ENCODE data around the gene PAQR5. TPM values are rescaled to one million over a fixed set of nuclear protein-coding genes. Genes with fewer than 3 reads are reported as not detected.
"Not testable (repeated sequence)": the region's sequence is repeated elsewhere in the genome, so short reads cannot be mapped to it uniquely, and the experiment has no call there.

PAQR5 gene
- total RNA-seq, 1 donor from 2014 or later = 0.96 TPM

GRCh38 chr15:69351333-69351732 lies 52.6 kb downstream of the PAQR5 start:
- no peak for DNase-seq (ENCODE audit: low spot score)

GRCh38 chr15:69351884-69352283 lies 53.2 kb downstream of the PAQR5 start:
- DNase-seq (ENCODE audit: low spot score) = no peak

DNA sequence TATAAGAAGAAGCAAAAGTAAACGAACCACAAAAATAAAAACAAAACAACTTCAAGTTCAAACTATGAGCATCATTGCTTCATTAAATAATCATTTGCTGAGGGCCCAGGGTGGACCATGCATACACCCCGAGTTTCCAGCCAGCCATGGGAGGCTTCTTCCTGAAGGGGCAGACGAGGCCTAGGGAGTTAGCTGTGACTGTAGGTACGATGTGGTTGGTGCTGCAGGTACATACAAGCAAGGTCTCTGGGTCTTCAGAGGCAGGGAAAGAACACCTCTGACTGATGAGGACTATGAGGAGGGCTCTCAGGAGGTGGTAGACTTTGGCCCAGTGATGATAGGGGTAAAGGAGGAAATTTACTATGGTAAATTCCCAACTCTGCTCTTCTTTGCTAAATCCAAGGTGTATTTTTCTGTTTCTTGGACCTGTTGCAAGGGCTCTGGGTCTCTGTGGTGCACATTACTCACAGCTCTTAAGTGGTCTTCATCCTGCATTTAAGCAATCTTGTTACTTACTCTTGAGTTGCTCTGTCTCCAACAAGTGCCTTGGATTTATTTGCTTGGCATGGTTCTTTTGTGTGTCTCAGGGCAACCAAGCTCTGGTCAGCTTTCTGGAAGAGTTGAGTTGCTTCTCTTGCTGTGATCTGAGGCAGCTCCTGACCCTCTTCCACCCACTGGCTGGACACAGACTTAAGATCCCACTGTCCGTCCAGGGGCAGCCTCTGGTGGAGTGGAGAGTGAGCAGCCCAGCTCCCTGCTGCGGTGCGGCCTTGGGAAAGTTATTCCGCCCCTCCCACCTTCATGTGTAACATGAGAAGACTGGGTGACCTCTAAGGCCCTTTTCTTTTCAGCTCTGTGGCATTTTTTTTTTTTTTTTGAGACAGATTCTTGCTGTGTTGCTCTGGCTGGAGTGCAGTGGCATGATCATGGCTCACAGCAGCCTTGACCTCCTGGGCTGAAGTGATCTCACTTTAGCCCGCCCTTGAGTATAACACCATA lies 59.4 kb downstream of the PAQR5 start:
- no peak for DNase-seq (ENCODE audit: low spot score)

DNA sequence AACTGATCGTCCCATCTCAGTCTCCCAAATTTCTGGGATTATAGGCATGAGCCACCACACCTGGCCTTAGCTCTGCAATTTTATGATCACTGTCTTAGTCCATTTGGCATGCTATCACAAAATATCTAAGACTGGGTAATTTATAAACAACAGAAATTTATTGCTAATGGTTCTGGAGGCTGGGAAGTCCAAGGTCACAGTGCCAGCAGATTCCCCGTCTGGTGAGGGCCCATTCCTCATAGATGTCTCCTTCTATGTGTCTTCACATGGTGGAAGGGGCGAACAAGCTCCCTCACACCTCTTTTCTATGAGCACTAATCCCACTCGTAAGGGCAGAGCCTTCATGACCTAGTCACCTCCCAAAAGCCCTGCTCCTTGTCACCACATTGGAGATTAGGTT lies 60.1 kb downstream of the PAQR5 start:
- DNase-seq (ENCODE audit: low spot score) = no peak

DNA sequence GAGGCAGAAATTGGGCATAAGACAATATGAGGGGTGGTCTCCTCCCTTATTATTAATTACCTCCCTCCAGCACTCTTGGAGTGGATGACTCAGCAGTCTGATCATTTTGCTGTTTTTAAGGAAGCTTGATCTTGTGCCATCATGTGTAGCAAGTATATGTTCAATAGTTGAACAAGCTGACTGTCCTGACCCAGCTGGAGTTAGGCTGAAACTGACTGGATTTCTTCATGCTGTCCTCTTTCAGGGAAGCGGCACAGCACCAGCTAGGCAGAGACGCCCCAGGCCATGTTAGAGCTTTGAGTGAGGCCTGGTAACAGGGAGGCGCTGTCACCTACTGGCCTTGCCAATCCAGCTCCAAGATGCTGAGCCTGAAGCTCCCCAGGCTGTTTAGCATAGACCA lies 61.0 kb downstream of the PAQR5 start:
- no peak for DNase-seq (ENCODE audit: low spot score)

DNA sequence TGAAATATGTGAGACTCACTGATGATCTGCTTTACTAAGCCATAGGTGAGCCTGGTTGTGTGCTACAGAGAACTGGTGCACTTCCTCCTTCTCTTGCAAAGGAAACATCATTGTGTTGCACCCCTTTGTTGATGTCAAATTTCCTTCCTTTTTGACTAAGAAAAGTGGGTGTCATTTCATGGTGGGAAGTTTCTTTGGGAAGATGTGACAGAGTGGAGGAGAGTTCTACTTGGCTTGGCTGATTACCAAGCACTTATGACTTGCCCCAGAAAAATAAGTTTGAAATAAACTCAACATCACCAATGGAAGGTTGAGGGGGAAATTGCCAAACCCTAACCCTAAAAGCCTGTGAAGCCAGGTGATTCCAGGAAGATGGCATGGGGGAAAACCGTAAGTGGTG lies 61.9 kb downstream of the PAQR5 start:
- DNase-seq (ENCODE audit: low spot score) = no peak

- DNase-seq (ENCODE audit: low spot score) = no peak
Measured at GRCh38 chr15:69367236-69367635, 68.5 kb downstream of the PAQR5 start.

DNA sequence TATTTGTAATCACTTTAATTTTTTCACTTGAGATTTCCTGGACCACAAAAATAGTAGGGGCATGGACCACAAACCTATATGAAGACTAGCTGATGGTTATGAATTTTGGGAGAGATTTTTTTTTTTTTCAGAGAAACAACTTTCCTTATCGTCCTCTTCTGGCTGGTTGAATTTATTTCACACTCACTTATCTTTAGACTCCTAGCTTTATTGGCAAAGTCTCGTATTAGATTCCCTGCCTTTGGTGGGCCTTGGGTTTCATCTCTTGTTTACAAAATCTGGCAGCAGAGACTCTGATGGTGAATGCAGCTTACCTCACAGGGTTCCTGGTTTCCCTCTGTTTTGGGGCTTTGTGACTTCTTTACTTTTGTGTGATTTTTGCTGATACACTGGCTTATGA lies 70.9 kb downstream of the PAQR5 start:
- no peak for DNase-seq (ENCODE audit: low spot score)

GRCh38 chr15:69373406-69373805 lies 74.7 kb downstream of the PAQR5 start:
- no peak for DNase-seq (ENCODE audit: low spot score)

DNA sequence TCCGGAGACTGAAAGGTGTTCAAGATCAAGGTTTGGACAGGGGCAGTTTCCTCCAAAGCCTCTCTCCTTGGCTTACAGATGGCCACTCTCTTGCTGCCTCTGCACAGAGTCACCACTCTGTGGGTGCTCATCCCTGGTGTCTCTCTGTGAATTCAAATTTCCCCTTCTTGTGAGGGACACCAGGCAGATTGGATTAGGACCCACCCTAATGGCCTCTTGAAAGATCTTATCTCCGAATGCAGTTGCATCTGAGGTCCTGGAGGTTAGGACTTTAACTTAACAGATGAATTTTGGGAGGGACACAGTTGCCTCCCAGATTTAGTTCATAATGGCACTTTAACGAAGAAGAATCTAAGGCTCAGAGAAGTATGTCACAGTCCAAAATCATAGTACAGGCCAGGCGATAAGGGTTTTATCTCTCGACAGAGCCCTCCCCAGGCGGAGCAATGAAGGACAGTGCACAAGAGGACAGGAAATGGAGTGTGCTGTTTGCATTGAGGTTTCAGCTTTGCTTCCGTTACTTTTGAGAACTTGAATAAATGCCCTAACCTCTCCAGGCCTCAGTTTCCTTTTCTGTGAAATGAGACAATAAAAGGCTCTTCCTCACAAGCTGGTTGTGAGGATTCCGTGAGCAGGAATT lies 76.6 kb downstream of the PAQR5 start:
- no peak for DNase-seq (ENCODE audit: low spot score)

DNA sequence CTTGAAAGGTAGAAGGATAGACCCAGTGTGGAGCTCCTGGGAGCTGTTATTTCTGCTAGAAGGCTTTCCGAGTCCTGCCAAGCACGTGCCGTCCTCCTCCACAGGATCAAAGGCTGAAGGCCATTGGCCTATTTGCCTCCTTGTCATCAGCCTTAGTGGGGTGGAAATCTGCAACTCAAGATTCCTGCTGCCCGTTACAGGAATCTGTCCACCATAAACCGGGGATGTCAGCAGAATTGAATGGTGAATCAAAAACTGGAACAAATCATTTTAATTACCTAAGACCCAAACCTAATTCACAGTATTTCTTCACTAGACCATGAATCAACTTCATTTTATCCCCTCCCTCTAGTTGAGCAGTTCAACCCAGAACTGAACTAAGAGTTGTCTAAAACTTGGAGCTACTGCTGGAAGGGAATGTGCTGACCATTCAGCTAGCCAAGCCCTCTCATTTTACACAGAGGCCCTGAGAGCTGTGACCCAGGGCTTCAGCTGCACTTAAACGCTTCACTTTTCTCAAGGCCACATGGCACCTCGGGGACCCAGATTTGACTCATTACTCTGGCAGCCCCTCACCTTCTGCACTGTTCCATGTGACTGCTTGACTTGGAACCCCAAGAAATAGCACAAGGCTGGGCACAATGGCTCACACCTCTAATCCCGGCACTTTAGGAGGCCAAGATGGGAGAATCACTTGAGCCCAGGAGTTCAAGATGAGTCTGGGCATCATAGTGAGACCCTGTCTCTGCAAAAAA lies 78.7 kb downstream of the PAQR5 start:
- DNase-seq (ENCODE audit: low spot score) = no peak

DNA sequence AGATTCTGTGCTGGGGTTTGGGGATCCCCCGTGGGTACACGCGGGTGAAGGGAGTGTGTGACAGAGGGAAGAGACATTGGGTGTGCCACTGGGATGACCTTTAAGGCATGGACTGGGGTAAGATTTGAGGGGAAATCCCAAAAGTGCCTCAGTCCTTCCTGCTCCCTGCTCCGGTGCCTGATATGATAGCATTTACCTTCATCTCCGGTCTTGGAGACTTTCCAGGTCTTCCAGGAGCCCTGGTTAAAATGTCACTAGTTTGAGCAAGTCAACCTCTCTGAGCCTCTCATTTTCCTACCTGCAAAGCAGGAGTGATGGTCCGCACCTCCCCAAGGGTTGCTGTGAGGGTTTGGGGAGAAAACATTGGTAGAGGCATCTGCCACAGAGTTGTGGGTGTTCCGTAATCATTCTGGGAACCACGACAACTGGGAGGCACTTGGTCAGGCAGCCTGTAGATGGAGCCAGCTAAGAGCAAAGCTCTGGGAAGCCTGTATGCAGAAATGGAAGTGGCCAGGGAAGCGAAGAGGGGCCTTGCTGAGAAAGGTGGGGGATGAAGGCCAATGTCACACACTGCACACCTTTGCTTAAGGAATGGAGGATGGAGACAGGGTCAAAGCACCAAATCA lies 81.5 kb downstream of the PAQR5 start:
- no peak for DNase-seq (ENCODE audit: low spot score)

GRCh38 chr15:69380726-69381105 lies 82.0 kb downstream of the PAQR5 start:
- DNase-seq (ENCODE audit: low spot score) = no peak

DNA sequence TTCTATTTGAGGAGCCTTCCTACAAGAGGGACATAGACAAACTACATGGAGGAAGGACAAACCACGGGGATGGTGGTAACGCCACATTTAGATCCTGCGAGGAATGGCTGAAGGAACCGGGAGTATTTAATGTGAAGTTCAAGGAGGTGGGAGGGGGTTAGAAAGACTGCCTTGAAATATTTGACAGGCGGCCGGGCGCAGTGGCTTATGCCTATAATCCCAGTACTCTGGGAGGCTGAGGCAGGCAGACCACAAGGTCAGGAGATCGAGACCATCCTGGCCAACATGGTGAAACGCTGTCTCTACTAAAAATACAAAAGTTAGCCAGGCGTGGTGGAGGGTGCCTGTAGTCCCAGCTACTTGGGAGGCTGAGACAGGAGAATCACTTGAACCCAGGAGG lies 83.5 kb downstream of the PAQR5 start:
- not testable (repeated sequence) for DNase-seq (ENCODE audit: low spot score)

DNA sequence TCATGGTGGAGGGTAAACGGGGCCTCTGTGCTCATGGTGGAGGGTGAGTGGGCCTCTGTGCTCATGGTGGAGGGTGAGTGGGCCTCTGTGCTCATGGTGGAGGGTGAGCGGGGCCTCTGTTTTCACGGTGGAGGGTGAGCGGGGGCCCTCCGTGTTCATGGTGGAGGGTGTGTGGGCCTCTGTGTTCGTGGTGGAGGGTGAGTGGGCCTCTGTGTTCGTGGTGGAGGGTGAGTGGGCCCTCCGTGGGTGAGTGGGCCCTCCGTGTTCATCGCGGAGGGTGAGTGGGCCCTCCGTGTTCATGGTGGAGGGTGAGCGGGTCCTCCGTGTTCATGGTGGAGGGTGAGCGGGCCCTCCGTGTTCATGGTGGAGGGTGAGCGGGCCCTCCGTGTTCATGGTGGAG lies 85.4 kb downstream of the PAQR5 start:
- not testable (repeated sequence) for DNase-seq (ENCODE audit: low spot score)

DNA sequence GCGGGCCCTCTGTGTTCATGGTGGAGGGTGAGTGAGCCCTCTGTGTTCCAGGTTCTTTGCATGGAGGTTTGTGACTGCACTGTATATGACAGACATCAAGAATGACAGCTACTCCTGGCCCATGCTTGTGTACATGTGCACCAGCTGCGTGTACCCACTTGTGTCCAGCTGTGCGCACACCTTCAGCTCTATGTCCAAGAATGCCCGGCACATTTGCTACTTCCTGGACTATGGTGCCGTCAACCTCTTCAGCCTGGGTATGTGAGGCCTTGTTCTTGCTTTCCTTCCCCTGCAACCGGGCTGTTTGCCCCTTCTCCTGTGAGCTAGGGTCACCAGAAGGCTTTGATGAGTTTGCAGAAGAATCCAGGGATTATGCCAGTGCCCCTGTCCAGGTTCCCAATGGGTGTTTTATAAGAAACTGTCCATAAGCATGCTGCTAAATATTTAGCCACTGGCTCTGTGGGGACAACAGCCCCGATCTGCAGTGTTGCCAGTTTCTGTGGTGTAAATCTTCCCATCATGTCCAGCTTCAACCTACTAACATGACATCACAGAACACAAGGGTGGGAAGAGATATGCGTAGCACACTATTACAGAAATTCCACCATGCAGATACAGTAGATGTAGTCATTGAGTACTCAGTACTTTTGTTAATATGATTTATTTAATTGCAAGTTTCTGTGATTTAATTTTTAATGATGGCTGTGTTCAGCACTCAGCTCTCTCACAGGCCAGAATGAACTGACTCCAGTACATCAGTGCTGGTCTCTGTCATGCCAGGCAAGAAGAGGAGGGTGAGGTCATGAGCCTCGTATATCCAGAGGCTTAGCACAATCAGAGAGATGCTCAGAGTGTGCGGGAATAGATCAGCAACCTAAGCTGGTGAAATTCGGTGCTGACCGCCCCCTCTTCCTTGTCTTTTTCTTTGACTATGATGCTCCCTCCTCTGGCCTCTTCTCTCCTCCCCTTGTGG lies 86.2 kb downstream of the PAQR5 start:
- peak; percentile 20 for DNase-seq (ENCODE audit: low spot score)

GRCh38 chr15:69385831-69386230 lies 87.1 kb downstream of the PAQR5 start:
- DNase-seq (ENCODE audit: low spot score) = no peak

DNA sequence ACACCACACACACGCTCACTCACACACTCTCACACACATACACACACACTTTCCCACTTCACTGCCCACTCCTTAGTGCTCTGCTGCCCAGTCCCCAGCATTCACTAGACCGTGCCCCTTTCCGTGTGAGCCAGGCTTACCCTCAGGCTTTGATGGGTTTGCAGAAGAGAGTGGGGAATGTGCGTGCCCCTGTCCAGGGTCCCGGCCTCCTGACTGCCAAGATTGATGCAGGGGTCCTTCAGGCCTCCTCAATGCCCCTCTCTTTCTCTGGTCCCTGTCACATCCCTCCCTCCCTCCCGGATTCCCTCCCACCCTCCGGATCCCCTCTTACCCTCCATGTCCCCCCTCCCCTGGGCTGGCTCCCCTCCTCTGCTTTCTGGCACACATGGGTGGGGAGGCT lies 87.6 kb downstream of the PAQR5 start:
- DNase-seq (ENCODE audit: low spot score) = no peak

- peak; percentile 40 for DNase-seq (ENCODE audit: low spot score)
Measured at GRCh38 chr15:69388260-69388705, 89.6 kb downstream of the PAQR5 start.

GRCh38 chr15:69389426-69389825 lies 90.7 kb downstream of the PAQR5 start:
- DNase-seq (ENCODE audit: low spot score) = no peak

All from umbilical cord (tissue), 2 donors.